ENCODE measurements around the gene WRAP73.
"Not testable (repeated sequence)": the region's sequence is repeated elsewhere in the genome, so short reads cannot be mapped to it uniquely, and the experiment has no call there.

- TF ChIP-seq EZH2 (IDR thresholded peaks at IDR 0.05; ENCODE audit: borderline replicate concordance); CTCF (IDR thresholded peaks at IDR 0.05; ENCODE audit: poor library complexity): not testable (repeated sequence)
Observed at GRCh38 chr1:3583751-3584150, 66.2 kb downstream of the WRAP73 start.
